Measurements from ENCODE around the gene CTDSPL. TPM values are rescaled to one million over a fixed set of nuclear protein-coding genes. Genes with fewer than 3 reads are reported as not detected.

CTDSPL gene
- total RNA-seq, 1 experiment from 2014 or later: 124 TPM

DNA sequence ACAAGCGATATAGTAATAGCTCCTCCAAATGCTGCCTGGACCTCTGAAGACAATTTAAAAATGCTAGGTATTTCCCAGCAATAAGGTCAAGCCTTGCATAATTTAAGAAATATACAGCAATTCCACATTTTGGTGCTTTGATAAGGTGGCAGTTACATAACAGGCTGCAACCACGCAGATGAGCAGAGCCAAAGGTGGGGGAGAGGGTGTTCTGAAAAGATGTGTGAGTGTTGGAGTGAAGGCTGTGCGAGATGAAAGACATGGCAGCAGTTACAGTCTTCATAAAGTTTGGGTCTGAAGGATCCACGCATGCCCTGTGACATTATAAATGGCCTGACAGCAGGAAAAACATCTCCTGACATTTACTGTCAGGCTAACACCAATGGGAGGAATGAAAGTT lies 26.1 kb downstream of the CTDSPL start:
- Histone ChIP-seq H3K4me3 (no peak overlapping the region), H3K9me3 (ENCODE audit: insufficient read depth, low read depth) (no peaks in the 10 kb centered on the region), H3K79me2 (ENCODE audit: low read depth) (peaks cover 55% of the 10 kb centered on the region), H3K4me1 (replicated peaks; ENCODE audit: insufficient read depth) (peaks cover 12% of the 10 kb centered on the region), H2AFZ (no peak overlapping the region), H3K9me2 (ENCODE audit: insufficient read depth) (no peaks in the 10 kb centered on the region), H3F3A (ENCODE audit: insufficient read depth, low read depth) (peaks cover 10% of the 10 kb centered on the region; the same call in 1 of the 2 replicates), H3K27ac (no peak overlapping the region), H3K4me2 (no peak overlapping the region), H4K20me1 (ENCODE audit: insufficient read depth) (no peaks in the 10 kb centered on the region; the same call in 1 of the 2 replicates), H3K36me3 (ENCODE audit: low read depth) (no peaks in the 10 kb centered on the region), H3K27me3 (ENCODE audit: insufficient read depth, low read depth) (no peaks in the 10 kb centered on the region)
- TF ChIP-seq EZH2 (IDR thresholded peaks at IDR 0.05; ENCODE audit: low read depth): no peak
- TF ChIP-seq, protein P1, sequence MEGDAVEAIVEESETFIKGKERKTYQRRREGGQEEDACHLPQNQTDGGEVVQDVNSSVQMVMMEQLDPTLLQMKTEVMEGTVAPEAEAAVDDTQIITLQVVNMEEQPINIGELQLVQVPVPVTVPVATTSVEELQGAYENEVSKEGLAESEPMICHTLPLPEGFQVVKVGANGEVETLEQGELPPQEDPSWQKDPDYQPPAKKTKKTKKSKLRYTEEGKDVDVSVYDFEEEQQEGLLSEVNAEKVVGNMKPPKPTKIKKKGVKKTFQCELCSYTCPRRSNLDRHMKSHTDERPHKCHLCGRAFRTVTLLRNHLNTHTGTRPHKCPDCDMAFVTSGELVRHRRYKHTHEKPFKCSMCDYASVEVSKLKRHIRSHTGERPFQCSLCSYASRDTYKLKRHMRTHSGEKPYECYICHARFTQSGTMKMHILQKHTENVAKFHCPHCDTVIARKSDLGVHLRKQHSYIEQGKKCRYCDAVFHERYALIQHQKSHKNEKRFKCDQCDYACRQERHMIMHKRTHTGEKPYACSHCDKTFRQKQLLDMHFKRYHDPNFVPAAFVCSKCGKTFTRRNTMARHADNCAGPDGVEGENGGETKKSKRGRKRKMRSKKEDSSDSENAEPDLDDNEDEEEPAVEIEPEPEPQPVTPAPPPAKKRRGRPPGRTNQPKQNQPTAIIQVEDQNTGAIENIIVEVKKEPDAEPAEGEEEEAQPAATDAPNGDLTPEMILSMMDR (conservative IDR thresholded peaks at IDR 0.05): no peak
- ChIA-PET POLR2A (ENCODE audit: unreplicated experiment) (interaction anchor here (0.6 kb wide), 1 partner anchor 210 kb away, joined by 3 read pairs; no protein-coding TSS in a partner anchor), CTCF (no interaction called here)
- intact Hi-C loops (cut with micrococcal nuclease; ENCODE audit: unreplicated experiment): no loop called here
- no TSS peak for BruUV-seq (replicated peaks)
- DNase-seq: no peak

DNA sequence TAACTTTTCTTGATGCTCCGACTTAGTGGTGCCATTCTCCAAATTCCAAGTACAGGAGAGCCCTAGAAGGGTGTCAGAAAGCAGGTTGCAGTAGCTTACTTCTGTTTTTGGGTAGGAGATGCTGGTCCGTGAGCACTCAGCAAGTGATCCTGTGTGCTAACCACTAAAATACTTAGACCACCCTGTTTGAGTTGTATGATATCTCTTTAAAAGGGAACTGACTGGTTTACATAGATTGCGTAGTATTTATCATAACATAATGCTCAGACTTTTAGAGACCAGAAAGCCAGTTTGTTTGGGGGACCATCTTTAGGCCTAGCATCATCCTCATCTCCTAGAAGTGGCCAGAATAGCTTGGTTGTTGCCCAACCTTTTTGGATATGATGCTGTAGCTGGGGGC lies 26.7 kb downstream of the CTDSPL start:
- Histone ChIP-seq H3K27ac (no peak overlapping the region), H3K36me3 (ENCODE audit: low read depth) (no peaks in the 10 kb centered on the region), H2AFZ (no peak overlapping the region), H4K20me1 (ENCODE audit: insufficient read depth) (no peaks in the 10 kb centered on the region; the same call in 1 of the 2 replicates), H3K79me2 (ENCODE audit: low read depth) (peaks cover 54% of the 10 kb centered on the region), H3K9me3 (ENCODE audit: insufficient read depth, low read depth) (no peaks in the 10 kb centered on the region), H3K4me3 (no peak overlapping the region), H3K27me3 (ENCODE audit: insufficient read depth, low read depth) (no peaks in the 10 kb centered on the region), H3F3A (ENCODE audit: insufficient read depth, low read depth) (peaks cover 16% of the 10 kb centered on the region; the same call in 1 of the 2 replicates), H3K9me2 (ENCODE audit: insufficient read depth) (no peaks in the 10 kb centered on the region), H3K4me2 (no peak overlapping the region), H3K4me1 (replicated peaks; ENCODE audit: insufficient read depth) (peaks cover 18% of the 10 kb centered on the region)
- TF ChIP-seq EZH2 (IDR thresholded peaks at IDR 0.05; ENCODE audit: low read depth): no peak
- TF ChIP-seq, protein P1 (conservative IDR thresholded peaks at IDR 0.05): no peak
- no peak for DNase-seq
- intact Hi-C loops (cut with micrococcal nuclease; ENCODE audit: unreplicated experiment): no loop called here
- CTCF ChIA-PET: no interaction called here
- POLR2A ChIA-PET (ENCODE audit: unreplicated experiment): no interaction called here
- no TSS peak for BruUV-seq (replicated peaks)

DNA sequence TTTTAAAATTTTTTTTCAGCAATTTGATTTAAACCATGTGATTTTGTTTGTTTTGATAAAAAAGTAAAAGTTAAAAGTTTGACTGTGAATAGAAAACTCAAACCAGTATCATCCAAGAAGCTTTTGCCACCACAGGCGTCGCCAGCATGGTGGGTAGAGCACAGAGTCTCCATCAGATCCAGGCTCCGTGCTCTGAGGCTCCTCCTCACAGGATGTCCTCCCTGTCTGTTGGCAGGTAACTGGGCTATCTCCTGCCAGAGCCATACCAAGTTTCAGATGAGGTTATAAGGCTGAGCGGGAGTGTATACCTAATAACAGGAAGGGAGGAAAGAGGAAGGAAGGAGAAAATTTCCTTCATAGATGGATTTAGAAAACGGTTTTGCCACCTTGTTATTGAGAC lies 28.8 kb downstream of the CTDSPL start:
- TF ChIP-seq, protein P1 (conservative IDR thresholded peaks at IDR 0.05): no peak
- no peak for TF ChIP-seq EZH2 (IDR thresholded peaks at IDR 0.05; ENCODE audit: low read depth)
- DNase-seq: no peak
- Histone ChIP-seq H3K4me3 (no peak overlapping the region), H3K4me2 (no peak overlapping the region), H3K79me2 (ENCODE audit: low read depth) (peaks cover 65% of the 10 kb centered on the region), H4K20me1 (ENCODE audit: insufficient read depth) (no peaks in the 10 kb centered on the region), H3F3A (ENCODE audit: insufficient read depth, low read depth) (peaks cover 16% of the 10 kb centered on the region; the same call in 1 of the 2 replicates), H3K9me2 (ENCODE audit: insufficient read depth) (no peaks in the 10 kb centered on the region), H3K9me3 (ENCODE audit: insufficient read depth, low read depth) (no peaks in the 10 kb centered on the region), H3K27ac (no peak overlapping the region), H3K4me1 (replicated peaks; ENCODE audit: insufficient read depth) (peaks cover 24% of the 10 kb centered on the region), H3K27me3 (ENCODE audit: insufficient read depth, low read depth) (no peaks in the 10 kb centered on the region), H3K36me3 (ENCODE audit: low read depth) (no peaks in the 10 kb centered on the region), H2AFZ (no peak overlapping the region)
- ChIA-PET CTCF (no interaction called here), POLR2A (ENCODE audit: unreplicated experiment) (interaction anchor here (0.8 kb wide), 1 partner anchor 1449 kb away, joined by 19 read pairs; no protein-coding TSS in a partner anchor)
- BruUV-seq (replicated peaks): no TSS peak
- intact Hi-C loops (cut with micrococcal nuclease; ENCODE audit: unreplicated experiment): no loop called here

Measured in PC-9 (cell line).